Measurements from ENCODE around the gene NPM3. TPM values are rescaled to one million over a fixed set of nuclear protein-coding genes. Genes with fewer than 3 reads are reported as not detected.

The NPM3 gene
- polyA plus RNA-seq (2013, experiment 1 of 2; ENCODE audit: insufficient read length): 64.4 TPM
- 60.5 TPM for polyA plus RNA-seq (2013, experiment 2 of 2; ENCODE audit: insufficient read length)

GRCh38 chr10:101782811-101783735 is at the start of gene NPM3:
Gene NPM3, minus strand, starts transcription at chr10:101783446. Its CDS starts 56 bp downstream, at chr10:101783390.
- DNase-seq: peak; percentile 78

GRCh38 chr10:101832325-101832771 is 49.1 kb upstream of the NPM3 start:
- DNase-seq: no peak

GRCh38 chr10:101831169-101831811 is 48.0 kb upstream of the NPM3 start:
- no peak for DNase-seq

GRCh38 chr10:101830322-101831168 is 47.3 kb upstream of the NPM3 start:
- DNase-seq: peak; percentile 93

GRCh38 chr10:101829561-101830315 is 46.5 kb upstream of the NPM3 start:
- peak; percentile 43 for DNase-seq

GRCh38 chr10:101828766-101829551 is 45.7 kb upstream of the NPM3 start:
- DNase-seq: no peak

GRCh38 chr10:101827919-101828600 is 44.8 kb upstream of the NPM3 start:
- no peak for DNase-seq

- no peak for DNase-seq
Measured at GRCh38 chr10:101826852-101827434, 43.7 kb upstream of the NPM3 start.

GRCh38 chr10:101824736-101825135 is 41.5 kb upstream of the NPM3 start:
- DNase-seq: no peak

GRCh38 chr10:101818872-101819633 is 35.8 kb upstream of the NPM3 start:
- DNase-seq: no peak

GRCh38 chr10:101818119-101818871 is 35.0 kb upstream of the NPM3 start, which contains the start of gene OGA:
Gene OGA, minus strand, starts transcription at chr10:101818444. Its CDS starts 422 bp downstream, at chr10:101818022.
- peak; percentile 100 for DNase-seq

- peak; percentile 95 for DNase-seq
Measured at GRCh38 chr10:101817337-101818118, 34.3 kb upstream of the NPM3 start.

- DNase-seq: no peak
Measured at GRCh38 chr10:101816913-101817336, 33.7 kb upstream of the NPM3 start.

- no peak for DNase-seq
Measured at GRCh38 chr10:101816376-101816775, 33.1 kb upstream of the NPM3 start.

GRCh38 chr10:101814466-101815071 is 31.3 kb upstream of the NPM3 start:
- peak; percentile 35 for DNase-seq

- no peak for DNase-seq
Measured at GRCh38 chr10:101812606-101813005, 29.4 kb upstream of the NPM3 start.

- no peak for DNase-seq
Measured at GRCh38 chr10:101807158-101807557, 23.9 kb upstream of the NPM3 start.
